NCI-H1092 (cell line): ENCODE measurements around the gene LIF.
A peak's percentile ranks its signal among the peaks of the same experiment; 100 is the strongest.

ENCODE experiments used
- DNase-seq: peaks from one replicate; lab custom pipeline; 2025; lab: John Stamatoyannopoulos, UW

Gene LIF

DNA sequence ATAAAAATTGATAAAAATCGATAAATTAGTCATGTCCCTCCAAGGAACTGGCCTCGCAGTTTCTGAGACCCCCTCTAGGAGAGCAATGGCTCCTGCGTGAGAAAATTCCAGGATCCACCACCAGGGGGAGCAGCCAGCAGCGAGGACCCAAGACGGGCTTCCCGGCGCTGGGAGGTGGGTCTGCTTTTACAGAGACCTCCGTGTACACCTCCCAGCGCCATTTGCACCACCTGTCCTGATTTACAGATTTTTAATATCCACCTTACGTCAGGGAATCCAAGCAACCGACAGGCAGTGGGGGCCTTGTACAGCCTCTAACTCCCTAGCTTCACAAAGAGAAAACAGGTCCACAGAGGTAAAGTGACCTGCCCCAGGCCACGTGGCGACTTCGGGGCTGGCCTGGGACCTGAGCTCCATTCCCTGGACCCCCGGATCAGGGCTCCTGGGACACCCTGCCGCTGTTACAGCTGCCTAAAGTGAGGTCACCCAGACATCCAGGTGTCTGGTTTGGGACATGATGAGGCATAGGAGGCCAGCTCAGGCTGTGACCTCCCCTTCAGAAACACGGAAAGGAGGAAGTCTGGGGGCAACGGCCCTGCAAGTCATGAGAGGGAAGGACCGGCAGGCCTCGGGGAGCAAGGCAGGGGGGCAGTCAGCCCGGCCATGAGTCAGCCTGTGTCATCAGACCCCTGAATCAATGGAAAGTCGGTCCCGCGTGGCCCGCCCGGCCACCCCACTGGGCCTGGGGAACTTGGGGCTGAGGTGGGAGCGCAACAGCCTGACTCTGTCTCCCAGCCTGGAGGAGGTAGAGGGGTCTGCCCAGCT, 16.6 kb upstream of the LIF start:
- DNase-seq: peak; percentile 80

DNA sequence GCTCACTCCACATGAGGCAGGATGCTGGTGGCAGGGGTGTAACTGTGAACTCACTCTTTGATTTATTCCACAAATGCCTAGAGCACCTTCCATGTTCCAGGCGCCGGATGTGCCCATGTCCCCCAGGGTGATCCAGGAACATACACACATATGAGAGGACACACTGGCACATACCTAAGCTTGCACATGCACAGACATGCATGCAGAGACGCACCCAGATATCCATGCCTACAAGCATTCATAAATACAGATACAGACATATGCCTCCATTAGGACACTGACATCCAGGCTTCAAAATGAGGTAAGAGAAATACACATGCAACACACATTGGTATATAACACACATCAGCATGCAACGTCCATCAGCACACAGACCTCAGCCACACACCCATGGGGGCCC, 15.6 kb upstream of the LIF start:
- DNase-seq: no peak

DNA sequence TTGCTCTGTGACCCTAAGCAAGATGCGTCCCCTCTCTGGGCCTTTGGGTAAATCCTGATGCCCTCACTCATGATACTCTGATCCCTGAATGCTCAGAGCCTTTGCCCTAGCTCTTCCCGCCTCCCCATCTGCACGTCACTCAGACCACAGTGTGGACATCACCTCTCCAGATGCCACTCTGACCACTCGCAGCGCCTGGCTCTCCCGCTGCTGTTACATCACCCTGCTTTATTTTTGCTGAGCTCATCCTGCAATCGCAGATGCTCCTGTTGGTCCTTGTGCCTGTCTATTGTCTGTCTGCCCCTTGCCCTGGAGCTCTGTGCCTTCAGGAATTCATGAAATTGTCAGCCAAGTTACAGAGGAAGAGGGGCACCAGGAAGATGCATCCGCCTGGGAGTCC, 14.6 kb upstream of the LIF start:
- DNase-seq: no peak

DNA sequence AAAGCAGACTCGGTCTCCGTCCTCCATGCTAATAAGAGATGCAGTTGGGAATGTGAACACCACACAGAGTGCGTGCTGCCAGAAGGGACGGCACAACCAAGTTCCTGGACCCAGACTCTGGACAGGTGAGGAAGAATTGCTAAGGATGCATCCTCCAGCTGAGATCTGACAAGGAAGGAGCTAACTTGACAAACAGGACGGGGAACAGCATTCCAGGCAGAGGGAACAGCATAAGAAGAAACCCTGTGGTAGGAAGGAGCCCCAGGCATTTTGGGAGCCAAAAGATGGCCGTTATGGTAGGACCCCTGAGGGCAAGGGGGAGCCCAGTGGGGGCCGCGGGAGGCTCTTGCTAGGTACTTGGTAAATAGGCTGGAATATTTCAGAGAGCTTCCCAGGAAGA, 14.1 kb upstream of the LIF start:
- no peak for DNase-seq

GRCh38 chr22:30260276-30260675, 13.7 kb upstream of the LIF start:
- no peak for DNase-seq

DNA sequence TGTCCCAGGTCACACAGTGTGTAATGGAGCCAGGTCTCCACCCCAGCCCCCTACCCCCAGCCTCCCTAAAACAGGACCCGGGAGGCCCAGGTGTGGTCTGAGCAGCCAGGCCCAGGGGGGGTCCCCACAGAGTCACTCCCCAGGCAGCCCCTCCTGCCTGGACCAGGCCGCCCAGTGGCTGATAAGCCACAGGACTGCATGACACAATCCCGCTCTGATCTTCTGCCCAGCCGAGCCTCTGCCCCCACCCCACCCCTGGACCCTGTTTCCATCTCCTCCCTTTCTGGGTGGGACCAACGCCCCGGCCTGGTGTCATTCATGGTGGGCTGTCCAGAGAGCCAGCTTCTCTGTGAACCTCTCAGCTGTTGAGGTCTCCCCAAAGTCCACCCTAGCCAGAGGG, 7.8 kb upstream of the LIF start:
- no peak for DNase-seq

- peak; percentile 48 for DNase-seq
These were observed 6.8 kb upstream of the LIF start for GRCh38 chr22:30253205-30253852.

GRCh38 chr22:30252411-30253204, 6.0 kb upstream of the LIF start:
- DNase-seq: no peak

- no peak for DNase-seq
These were observed 5.2 kb upstream of the LIF start for GRCh38 chr22:30251711-30252110.

DNA sequence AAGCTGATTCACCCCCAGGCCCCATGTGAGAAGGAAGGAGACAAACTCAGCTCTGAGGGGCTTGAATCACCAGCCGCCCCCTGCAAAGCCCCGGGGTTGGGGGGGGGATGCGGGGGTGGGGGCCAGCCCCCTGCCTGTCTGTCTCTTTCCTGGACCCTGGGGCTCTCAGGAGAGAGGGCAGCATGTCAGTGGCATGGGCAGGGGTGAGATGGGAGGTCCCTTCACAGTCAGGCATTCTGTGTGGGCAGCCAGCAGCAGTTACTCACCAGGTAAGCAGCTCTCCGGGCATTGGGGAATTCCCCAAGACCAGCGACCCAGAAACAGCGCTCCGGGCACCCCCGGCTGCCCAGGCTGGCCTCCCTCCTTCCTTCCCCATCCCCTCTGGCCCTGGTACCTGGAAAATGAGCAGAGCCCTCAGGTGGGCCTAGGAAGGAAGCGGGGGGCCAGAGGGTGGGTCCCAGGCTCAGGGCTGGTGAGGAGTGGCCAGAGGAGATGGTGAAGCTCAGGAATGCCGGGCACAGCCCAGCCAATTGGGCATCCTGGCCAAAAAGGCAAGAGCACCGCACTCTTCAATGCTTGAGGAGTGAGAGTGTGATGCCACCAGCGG, 4.2 kb upstream of the LIF start:
- DNase-seq: no peak

GRCh38 chr22:30250039-30250565, 3.5 kb upstream of the LIF start:
- DNase-seq: no peak

DNA sequence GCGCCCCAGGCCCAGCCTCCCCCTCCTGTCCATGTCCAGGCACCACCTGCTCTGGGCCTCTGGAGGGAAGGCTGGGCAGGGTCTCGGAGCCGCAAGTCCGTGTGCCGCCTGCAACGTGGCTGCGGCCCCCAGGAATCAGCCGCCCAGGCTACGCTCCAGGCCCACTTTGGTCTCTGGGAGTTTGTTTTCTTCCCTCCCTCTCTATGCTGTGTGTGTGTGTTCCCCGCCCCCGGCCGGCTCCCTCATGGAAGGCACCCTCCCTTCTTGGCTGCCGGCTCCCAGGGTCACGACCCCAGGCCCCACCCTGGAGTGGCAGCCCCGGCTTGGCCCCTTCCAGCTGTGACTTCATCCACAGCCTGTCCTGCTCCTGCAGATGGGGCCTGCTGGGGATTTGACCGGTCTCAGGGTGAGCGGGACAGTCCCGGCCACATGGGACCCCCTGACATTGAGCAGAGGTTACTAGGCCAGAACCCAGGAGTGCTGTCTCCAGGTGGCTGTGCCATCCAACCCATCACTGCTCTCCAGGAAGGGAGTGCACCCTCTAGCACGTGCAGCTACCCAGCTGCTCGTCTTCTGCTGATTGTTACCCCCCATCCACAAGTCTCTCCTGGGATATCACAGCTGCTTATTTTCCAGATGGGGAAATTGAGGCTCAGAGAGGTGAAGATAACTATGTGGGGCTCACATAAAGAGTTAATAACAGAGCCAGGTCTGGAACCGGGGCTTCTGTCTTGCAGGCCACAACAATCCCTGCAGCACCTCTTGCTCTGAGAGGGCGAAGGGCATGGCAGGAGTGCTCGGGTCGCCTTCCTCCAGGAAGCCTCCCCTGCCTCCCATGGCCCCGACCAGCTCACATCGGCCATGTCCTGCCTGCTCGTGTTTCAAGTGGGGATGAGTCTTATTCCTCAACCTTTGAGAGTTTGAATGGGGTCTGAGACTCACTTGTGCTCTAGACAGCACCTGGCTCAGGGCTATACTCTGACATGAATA, 2.8 kb upstream of the LIF start:
- DNase-seq: no peak

GRCh38 chr22:30248484-30248883, 1.9 kb upstream of the LIF start:
- no peak for DNase-seq

DNA sequence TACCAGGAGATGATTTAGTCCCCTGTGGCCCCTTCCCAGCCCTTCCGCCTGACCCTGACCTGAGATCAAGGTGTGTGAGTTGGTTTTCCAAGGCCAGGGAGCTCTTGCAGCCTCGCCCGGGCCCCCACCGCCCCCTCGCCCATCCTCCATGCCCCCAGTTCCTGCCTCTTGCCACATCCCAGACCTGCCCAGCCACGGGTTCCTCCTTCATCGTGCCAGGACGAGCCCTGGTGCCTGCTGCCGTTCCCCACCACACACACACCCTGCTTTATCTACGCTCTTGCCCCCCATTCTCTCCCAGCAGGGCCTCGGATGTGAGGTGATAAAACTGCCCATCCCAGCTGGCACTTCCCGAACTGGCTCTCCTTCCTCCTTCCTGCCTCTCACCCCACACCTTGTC, 1.4 kb upstream of the LIF start:
- no peak for DNase-seq

DNA sequence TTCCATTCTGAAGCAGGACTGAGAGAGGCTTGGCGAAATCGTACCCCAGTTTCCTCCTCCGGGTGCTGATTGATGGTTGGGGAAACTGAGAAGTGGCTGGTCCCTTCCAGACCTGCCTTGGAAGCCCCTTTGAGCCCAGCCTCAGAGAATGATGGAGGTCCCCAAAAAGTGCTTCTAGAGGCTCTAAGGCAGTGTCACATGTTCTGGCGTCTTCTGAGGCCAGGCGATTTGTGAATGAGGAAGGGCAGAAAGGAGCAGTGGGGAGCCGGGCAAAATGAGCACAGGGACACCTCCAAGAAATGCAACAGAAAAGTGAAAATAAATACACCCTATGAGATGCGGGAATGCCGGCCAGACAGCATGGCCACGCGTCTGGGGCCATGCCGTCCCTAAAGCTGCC, 1.0 kb upstream of the LIF start:
- DNase-seq: no peak

GRCh38 chr22:30246814-30247376, 336 bp upstream of the LIF start:
- no peak for DNase-seq

DNA sequence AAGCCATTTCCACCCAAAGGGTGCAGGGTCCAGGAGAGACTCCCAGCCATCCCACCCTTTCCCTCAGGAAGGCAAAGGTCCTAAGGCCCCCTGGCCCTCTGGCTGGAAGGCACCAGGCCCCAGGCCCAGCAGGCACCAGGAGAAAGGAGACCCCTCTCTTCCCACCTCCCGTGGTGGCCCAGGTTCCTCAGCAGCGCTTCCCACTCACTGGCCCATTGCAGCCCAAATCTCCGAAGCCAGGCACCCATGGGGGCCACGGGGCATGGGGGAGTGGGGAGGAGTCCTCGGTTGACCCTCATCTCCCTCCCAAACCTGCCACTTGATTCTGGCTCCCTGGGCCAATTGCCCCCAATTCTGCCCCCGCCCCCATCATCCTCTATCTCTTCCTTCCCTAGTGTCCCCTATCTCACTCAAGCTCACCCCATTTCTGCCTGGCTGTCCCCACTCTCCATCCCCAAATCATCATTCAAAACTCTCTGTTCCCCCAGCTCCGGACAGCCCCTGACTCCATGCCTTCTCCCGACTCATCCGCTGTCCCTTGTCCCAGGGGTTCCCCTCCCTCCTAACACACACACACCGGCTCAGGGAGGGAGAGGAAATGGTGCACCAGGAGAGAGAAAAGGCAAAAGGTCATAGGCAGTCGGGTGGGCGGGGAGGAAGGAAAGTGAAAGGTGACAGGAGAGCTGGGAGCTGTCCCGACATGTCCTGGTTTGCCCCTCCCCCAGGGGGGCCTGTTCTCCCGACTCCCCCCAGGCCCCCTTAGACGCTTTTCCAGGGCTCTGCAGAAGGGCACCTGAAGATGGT, 1.2 kb downstream of the LIF start:
- DNase-seq: no peak

DNA sequence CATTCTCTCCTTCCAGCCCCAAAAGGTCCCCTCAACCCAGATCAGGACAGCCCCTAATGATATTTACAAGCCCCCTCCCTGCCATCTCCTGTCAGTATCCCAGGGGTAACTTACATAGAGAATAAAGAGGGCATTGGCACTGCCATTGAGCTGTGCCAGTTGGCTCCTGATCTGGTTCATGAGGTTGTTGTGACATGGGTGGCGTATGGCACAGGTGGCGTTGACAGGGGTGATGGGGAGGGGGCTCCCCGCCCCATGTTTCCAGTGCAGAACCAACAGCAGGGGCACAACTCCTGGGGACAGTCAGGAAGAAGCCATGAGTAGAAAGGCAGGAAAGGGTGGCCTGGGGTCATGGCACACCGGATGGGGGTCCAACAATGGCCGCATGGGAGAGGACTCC, 1.9 kb downstream of the LIF start:
- no peak for DNase-seq

DNA sequence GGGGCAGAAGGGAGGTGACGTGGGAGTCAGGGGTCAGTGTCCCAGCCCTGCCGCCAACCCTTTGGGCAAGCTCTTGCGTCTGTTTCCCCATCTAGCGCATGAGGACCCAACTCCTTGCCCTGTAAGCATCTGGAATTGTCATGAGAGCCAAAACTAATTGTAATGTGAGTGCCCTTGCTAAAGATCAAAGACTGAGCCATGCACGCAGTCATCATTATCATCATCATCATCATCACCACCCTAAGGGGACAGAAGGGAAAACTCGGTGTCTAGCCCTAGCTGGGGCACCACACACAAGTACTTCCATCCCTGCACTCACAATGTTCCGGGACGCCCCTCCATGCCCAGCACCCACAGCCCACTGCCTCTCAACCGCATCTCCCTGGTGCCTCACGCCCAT, 2.5 kb downstream of the LIF start:
- DNase-seq: no peak

- DNase-seq: no peak
These were observed 2.9 kb downstream of the LIF start for GRCh38 chr22:30243661-30244060.
